HG03571 (cell line): ENCODE measurements around the gene SETD5.
A peak's percentile ranks its signal among the peaks of the same experiment; 100 is the strongest.

Experiments used
- ATAC-seq: cut with Tn5 transposase; IDR thresholded peaks from one replicate; pipeline ENCODE4 v1.9.1; 2021; ENCODE audit not compliant: unreplicated experiment

Gene SETD5

DNA sequence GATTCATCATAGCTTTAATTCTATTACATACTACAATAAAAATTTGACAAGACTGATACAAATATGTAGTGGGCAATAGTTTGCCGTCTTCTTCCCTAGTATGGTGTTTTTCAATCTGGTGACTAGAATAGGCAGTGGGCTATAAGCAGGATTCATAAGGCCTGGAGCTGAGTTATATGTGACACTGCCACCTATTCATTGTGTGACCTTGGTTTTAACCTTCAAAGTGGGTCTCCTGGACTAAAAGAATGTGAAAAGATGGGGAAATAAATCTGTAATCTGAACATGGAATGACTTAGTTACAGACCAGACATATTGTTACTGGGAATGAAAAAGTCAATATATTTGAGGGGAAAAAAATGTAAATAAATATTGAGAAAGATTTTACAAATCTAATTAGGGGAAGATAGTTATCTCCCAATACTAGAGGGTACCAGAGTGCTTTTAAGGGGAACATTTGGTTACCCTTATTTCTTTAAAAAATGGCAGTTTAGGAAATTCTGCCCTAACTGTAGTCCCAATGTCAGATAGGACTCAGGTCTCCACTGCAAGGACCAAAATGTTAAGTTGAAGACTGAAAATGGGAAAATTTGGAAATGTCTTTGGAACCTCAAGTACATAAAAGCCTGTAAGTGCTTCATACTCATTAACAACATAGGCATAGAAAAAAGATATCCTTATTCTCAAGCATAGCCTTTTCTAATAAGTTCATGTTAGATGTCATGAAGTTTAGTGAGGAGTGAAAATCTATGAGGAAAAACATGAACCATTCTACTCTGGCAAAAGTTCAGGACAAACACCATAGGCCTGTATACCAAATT is 10.7 kb upstream of the SETD5 start:
- ATAC-seq, result no peak

DNA sequence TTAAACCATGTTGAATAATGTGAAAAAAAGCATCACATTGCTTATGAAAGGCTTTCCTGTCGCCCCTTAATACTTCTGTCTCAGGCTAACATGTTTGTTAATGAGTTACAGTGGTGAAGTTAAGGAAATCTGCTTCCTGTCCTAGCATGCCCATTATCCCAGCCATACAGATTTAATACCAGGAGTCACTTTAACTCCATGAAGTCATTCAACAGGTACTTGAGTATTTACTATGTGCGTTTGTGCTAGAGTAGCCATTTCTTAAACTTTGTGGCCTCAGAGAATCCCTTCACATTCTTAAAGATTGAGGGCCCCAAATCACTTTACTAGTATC is 10.1 kb upstream of the SETD5 start:
- no peak for ATAC-seq

GRCh38 chr3:9388142-9388541 is 9.3 kb upstream of the SETD5 start:
- no peak for ATAC-seq

GRCh38 chr3:9388562-9389272 is 8.7 kb upstream of the SETD5 start:
- no peak for ATAC-seq

DNA sequence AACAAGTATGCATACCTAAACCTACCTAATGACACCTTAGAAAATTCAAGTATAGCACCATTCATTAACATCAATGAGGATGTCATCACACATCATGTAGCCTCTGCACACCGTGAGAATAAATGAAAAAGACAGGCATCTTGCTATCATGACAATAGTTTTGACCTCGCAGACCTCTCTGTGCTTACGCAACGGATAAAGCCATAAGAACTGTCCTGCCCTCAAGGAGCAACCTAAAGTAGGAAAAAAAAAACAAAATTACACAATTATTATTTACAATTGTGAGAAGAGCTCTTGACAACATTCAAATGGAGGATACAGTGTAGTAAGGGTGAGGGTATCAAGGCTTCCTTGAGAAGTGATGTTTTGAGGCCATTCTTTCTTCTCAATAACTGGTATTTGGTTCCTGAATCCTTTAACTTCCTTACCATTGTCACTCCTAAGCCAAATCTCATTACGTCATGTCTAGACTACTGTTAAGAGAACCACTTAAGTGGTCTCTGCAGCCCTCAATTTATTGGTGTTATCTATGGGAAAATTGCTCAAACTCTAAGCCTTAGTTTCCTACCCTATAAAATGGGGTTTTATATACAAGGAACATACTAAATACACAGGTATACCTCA is 7.0 kb upstream of the SETD5 start:
- no peak for ATAC-seq

GRCh38 chr3:9392041-9392440 is 5.4 kb upstream of the SETD5 start:
- ATAC-seq, result no peak

DNA sequence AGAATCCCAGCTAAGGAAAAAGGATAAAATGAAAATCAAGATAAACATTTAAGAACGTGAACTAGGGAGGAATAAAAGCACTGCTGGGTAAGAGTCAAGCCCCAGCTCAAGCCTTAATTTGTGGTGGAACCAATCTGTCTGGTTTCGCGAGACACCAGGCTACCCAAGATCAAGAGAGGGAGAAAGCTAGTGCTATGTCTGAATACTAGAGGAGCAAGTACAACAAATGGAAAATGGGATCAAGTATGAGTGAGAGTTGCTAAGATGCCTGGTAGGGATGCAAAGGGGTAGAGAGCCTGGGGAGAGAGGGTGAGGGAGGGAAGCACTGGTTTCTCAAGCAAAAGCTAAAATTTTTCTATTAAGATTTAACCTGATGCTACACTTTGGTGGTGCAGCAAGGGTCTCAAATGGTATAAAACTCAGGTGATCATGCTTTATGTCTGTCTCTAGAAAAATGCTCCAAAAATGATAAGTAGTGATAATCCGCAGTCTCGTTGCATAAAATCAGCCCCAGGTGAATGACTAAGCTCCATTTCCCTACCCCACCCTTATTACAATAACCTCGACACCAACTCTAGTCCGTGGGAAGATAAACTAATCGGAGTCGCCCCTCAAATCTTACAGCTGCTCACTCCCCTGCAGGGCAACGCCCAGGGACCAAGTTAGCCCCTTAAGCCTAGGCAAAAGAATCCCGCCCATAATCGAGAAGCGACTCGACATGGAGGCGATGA is 1.7 kb upstream of the SETD5 start:
- no peak for ATAC-seq

DNA sequence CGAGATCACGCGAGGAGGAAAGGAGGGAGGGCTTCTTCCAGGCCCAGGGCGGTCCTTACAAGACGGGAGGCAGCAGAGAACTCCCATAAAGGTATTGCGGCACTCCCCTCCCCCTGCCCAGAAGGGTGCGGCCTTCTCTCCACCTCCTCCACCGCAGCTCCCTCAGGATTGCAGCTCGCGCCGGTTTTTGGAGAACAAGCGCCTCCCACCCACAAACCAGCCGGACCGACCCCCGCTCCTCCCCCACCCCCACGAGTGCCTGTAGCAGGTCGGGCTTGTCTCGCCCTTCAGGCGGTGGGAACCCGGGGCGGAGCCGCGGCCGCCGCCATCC is 1.1 kb upstream of the SETD5 start:
- peak; percentile 21 for ATAC-seq

DNA sequence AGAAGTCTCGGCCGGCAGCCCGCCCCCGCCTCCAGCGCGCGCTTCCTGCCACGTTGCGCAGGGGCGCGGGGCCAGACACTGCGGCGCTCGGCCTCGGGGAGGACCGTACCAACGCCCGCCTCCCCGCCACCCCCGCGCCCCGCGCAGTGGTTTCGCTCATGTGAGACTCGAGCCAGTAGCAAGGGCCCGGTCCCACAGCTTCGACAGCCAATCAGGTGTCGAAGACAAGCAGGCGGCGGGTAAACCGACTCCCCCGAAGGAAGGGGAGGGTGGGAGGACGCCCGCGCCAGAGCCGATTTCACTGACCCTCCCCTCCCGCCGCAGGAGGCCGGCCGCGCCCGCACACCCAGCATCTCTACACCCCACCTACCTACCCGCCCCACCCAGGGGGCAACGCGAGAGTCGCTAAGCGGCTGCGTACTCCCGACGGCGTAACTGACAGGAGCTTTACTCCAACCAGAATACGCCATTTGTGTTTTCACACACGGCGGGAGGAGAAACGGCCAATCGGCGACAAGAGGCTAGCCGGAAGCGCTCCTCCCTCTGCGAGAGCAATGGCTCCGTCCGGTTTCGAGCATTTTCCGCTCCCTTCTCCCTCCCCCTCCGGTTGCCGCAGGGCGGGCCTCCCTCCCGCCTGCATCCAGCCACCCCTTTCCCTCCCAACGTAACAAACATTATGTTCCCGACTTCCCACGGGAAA is 633 bp upstream of the SETD5 start:
- ATAC-seq, result peak; percentile 72

DNA sequence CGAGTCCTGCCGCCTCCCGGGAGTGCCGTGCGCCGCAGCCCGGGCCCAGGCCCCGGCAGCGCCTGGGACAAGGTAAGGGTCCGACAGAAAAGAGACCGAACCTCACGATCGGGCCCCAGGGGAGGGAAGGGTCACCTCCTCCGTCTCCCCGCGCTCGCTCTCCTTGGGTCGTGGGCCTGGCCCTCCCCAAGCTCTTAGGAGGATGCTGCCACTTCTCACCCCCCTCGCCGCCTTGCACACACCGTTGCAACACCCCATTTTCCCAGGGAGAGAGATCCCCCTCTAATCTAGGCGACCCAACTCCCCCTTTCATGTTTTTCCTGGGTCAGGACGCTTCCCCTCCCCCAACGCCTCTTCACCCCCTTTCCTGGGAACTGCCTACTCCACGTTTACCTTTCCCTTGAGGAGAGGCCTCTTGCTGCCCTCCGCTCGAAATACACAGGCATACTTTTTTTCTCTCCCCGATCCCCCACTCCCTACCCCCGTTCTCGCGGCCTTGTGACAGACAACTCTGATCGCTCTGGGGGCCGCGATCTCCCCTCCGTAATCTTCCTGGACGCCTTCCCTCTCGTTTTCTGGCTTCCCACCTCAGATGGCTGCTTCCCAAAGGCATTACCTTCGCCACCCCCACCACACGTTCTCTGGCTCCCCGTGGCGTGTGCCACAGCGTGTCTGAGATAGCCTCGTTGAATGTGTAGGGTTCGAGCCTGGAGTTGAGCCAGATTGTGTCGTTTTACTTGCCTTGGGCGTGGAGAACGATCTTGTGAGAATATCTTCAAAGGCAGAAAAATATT is 688 bp downstream of the SETD5 start:
- no peak for ATAC-seq

GRCh38 chr3:9398700-9399336 is 1.4 kb downstream of the SETD5 start:
- no peak for ATAC-seq

DNA sequence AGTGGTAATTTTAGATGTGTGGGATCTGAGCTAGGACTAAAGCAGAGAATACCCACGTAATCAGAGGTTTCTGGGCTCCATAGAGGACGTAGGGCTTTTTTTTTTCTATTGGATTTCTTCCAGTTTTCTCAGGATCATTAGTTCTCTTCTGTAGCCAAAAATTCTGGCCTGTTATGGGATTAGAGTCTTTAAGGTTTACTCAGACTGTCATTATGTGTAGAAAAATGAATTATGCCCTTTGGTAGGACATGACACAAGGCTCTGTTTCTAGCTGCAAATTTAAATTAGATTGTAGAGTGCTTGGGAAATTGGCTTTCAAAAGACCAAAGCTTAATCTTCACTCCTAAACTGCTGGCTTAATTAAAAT is 1.9 kb downstream of the SETD5 start:
- ATAC-seq, result no peak

- no peak for ATAC-seq
Measured at GRCh38 chr3:9399746-9400145, 2.3 kb downstream of the SETD5 start.

DNA sequence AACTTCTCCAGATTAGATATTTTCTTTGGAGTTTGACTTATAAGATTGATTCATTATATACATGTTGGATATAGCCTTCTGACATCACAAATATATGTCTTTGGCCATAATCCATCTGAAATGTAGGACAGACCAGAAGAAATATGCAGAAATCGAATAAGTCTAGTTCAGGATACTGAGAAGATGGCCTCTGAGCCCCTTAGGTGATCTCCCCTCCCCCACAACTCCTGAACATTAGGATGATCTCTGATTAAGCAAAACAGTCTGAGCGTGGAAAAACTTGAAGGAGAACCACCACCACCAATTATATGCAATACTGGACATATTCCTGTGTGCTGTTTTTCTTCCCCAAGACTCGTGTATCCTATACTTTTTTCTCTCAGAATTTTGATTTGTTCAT is 3.2 kb downstream of the SETD5 start:
- no peak for ATAC-seq

DNA sequence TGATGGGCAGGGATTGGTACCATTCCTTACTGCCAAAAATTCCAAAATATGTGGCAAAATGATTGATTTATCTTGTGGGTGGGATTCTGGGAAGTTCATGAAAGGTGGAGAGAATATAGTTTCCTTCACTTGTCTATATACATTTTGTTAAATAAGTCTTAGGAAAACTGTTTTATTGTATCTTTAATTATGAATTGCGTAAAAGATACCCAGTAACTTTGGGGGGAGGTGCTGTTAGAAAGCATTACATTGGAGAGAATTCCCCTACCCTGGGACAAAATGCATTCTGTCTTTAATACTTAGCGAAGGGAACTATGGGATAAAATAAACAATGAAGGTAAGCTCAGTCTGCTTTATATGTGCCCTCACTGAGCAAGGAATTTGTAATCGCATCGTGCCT is 4.6 kb downstream of the SETD5 start:
- no peak for ATAC-seq

DNA sequence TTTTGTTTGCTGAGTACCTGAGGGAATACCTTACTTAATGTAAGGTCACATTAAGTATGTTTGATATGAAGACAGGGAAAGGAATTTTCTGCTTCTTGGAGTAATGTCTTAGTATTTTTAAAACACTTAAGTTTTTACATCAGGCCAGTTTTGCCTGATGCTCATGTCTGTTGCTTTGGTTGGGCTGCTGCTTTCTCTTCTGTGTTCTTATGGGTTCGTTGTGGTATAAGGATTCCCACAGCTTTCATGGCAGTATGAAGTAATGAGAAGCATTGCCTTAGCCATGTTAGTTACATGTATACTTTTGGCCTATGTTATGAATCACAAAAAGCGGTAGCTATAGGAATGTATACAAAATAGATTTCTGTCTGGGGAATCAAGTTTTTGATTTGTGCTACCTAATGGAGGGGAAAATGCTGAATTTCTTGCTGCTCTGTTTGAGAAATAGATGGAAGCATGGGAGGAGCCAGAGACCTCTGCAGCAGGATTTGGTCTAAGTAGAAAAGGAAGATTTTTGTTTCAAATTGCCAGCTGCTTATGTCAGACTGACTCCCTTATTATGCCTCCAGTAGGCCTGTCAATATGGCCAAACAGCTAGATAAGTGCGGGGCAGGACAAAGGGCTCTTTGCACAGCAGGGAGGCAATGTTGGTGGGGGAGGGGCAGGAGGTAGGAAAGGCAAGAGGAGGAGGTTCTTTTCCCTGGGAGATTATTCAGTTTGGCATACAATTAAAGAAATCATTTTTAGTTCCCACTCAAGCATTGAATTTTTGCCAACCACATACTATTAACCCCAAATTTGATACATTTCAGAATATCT is 5.2 kb downstream of the SETD5 start:
- no peak for ATAC-seq

DNA sequence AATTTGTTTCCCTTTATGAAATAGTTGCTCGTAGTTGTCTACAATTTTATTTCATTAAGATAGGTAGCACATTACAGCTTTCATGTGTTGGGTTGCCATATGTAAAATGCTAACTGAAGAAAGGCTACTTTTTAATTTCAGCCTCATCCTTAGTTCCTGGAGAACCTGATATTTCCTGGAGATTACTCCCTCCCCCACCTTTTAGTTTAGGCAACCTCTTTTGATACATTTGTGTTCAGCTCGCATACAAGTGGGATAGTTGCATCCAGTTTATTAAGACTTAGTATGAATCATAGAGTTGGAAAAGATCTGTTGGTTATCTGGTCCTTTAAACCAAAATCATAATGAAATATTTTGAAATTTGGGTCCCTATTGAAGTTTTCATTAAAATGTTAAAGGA is 6.0 kb downstream of the SETD5 start:
- no peak for ATAC-seq

DNA sequence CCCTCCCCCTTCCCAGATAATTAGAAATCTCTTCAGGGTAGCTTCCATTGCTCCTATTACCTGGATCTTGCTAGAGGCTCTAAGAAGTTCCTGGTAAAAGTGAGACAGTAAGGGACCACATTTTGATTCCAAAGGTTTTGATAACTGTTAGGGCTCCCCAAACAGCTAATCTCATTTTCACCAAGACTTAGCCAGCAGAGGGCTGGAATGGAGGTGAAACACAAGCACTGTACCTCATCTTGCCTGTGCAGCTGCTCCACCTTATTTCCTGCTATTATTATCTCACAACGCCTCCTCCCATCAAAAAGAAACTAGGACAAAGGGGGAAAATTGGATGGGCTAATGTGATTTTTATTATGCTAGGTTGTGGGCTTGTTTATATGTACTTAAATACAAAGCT is 7.3 kb downstream of the SETD5 start:
- ATAC-seq, result no peak

DNA sequence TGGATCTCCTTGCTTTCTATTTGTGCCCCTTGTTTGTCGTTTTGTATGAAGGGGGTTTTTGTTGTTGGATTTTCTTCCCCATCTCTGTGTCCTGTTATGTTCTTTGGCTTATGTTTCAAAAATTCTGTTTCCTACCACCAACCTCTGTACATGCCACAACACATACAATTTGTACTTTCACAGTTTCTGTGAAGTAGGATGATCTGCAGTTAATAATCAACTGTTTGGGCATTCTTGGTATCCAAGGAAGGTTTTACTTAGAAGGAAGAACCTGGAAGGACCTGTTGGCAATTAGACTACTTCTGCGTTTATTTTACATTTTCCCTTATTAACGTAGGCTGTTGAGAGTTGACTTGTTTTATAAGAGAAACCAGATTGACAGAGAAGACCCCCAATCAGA is 8.3 kb downstream of the SETD5 start:
- ATAC-seq, result no peak
